Measurements from ENCODE around the gene TSPAN18.

The TSPAN18 gene

GRCh38 chr11:44817207-44817949 lies 90.6 kb downstream of the TSPAN18 start:
- H3K36me3 ChIP-seq (replicated peaks), result no peaks in the 10 kb centered on the region
- no peak overlapping the region for H3K4me3 ChIP-seq
- H3K27me3 ChIP-seq (ENCODE audit: low read depth), result no peaks in the 10 kb centered on the region
- no peaks in the 10 kb centered on the region for H3K9me3 ChIP-seq
- peaks cover 11% of the 10 kb centered on the region for H3K4me1 ChIP-seq
- in situ Hi-C loops (cut with MboI; ENCODE audit: low sequenced_read_pairs), result no loop called here
- DNase-seq (ENCODE audit: low spot score in 2 of 2), result no peak

DNA sequence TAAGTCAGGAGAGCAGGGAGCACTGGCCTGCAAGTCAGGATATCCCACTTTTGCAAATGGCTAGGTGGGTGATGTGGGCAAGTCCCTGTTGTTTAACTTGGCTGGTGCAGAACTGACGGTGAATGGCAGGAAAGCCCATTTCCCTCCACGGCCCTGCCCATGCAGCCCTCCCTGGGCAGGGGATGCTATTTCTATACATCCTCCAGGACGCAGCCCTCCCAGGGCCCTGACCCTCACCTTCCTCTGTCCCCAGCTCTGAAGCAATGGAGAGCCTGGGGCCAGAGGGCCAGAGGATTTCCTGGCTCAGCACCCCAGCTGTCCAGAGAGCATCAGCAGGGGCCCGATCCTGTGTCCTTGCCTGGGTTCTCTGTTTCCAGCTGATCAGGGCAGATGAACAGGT lies 91.3 kb downstream of the TSPAN18 start:
- Histone ChIP-seq H3K4me3 (no peak overlapping the region), H3K4me1 (peaks cover 11% of the 10 kb centered on the region), H3K36me3 (replicated peaks) (no peaks in the 10 kb centered on the region), H3K27me3 (ENCODE audit: low read depth) (no peaks in the 10 kb centered on the region), H3K9me3 (0 out of 2 replicates have a peak, but pooled peaks cover 2% of the 10 kb centered on the region)
- DNase-seq (ENCODE audit: low spot score in 2 of 2), result no peak
- in situ Hi-C loops (cut with MboI; ENCODE audit: low sequenced_read_pairs), result no loop called here

DNA sequence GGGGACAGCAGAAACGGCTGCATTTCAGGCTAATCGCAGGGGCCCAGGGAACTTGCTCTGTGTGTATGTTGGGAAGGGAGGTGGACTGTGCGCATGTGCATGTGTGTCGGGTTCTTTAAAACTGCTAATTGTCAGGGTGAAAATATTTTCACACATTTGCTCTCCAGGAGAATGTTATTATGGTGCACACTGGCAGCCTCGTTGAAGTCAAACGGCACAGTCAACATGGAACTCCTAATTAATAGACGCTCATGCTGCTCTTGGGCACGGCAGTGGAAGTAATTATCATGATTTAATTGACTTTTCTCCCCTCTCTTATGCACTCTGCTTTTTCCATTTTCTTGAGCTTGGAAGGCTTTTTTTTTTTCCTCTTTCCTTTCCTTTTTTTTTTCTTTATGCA lies 92.6 kb downstream of the TSPAN18 start:
- H3K9me3 ChIP-seq, result peaks cover 4% of the 10 kb centered on the region; the same call in 1 of the 2 replicates
- H3K36me3 ChIP-seq (replicated peaks), result no peaks in the 10 kb centered on the region
- H3K27me3 ChIP-seq (ENCODE audit: low read depth), result no peaks in the 10 kb centered on the region
- peaks cover 3% of the 10 kb centered on the region; the same call in 1 of the 2 replicates for H3K4me1 ChIP-seq
- no peak for DNase-seq (ENCODE audit: low spot score in 2 of 2)
- in situ Hi-C loops (cut with MboI; ENCODE audit: low sequenced_read_pairs), result no loop called here
- no peak overlapping the region for H3K4me3 ChIP-seq

DNA sequence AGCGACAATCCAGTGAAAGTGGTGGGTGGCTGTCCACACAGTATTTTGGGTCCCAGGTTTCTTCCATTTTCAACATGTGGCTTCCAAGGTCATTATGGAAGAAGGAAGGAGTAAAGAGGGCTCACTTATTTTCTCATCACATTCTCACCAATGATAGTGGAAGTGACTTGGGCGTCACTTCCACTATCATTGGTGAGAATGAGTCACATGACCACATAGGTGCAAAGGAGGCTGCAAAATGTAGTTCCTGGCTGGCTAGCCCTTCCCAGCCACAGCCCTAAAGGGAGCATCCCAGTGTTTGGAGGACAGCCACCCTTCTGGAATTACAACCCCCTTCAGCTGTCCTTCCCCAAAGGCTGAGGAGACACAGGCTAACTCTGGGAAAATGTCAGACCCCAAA lies 95.6 kb downstream of the TSPAN18 start:
- no peak for DNase-seq (ENCODE audit: low spot score in 2 of 2)
- in situ Hi-C loops (cut with MboI; ENCODE audit: low sequenced_read_pairs), result no loop called here
- no peaks in the 10 kb centered on the region for H3K36me3 ChIP-seq (replicated peaks)
- H3K27me3 ChIP-seq (ENCODE audit: low read depth), result no peaks in the 10 kb centered on the region
- no peak overlapping the region for H3K4me3 ChIP-seq
- peaks cover 4% of the 10 kb centered on the region; the same call in 1 of the 2 replicates for H3K9me3 ChIP-seq
- H3K4me1 ChIP-seq, result peaks cover 3% of the 10 kb centered on the region; the same call in 1 of the 2 replicates

GRCh38 chr11:44823006-44823405 lies 96.2 kb downstream of the TSPAN18 start:
- peak in 1 of 2 experiments; percentile 32 for DNase-seq (ENCODE audit: low spot score in 2 of 2)
- Histone ChIP-seq H3K4me1 (peaks cover 3% of the 10 kb centered on the region; the same call in 1 of the 2 replicates), H3K9me3 (peaks cover 4% of the 10 kb centered on the region; the same call in 1 of the 2 replicates), H3K27me3 (ENCODE audit: low read depth) (no peaks in the 10 kb centered on the region), H3K36me3 (replicated peaks) (no peaks in the 10 kb centered on the region), H3K4me3 (no peak overlapping the region)
- in situ Hi-C loops (cut with MboI; ENCODE audit: low sequenced_read_pairs), result no loop called here

DNA sequence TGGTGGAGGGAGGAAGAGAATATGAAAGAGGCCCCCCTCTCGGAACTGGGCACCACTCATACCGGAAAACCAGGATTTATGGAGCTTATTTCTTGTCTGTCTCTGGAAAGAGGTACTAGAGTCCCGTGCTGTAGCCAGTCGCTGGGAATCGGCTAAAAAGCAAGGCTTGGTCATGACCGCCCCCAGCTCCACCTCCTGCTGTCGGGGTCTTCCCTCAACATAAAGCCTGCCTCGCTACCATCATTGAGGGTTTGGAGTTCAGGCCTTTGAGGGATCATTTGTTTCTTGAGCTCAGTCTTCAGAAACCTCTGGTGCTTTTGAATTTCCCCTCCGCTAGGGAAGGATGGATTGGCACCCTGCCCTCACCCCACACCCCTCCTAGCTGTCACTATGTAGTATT lies 97.1 kb downstream of the TSPAN18 start:
- Histone ChIP-seq H3K4me1 (peaks cover 3% of the 10 kb centered on the region; the same call in 1 of the 2 replicates), H3K27me3 (ENCODE audit: low read depth) (no peaks in the 10 kb centered on the region), H3K4me3 (no peak overlapping the region), H3K9me3 (peaks cover 4% of the 10 kb centered on the region; the same call in 1 of the 2 replicates), H3K36me3 (replicated peaks) (no peaks in the 10 kb centered on the region)
- no peak for DNase-seq (ENCODE audit: low spot score in 2 of 2)
- in situ Hi-C loops (cut with MboI; ENCODE audit: low sequenced_read_pairs), result no loop called here

- Histone ChIP-seq H3K9me3 (peaks cover 4% of the 10 kb centered on the region; the same call in 1 of the 2 replicates), H3K36me3 (replicated peaks) (no peaks in the 10 kb centered on the region), H3K27me3 (ENCODE audit: low read depth) (no peaks in the 10 kb centered on the region), H3K4me3 (no peak overlapping the region), H3K4me1 (peaks cover 3% of the 10 kb centered on the region; the same call in 1 of the 2 replicates)
- in situ Hi-C loops (cut with MboI; ENCODE audit: low sequenced_read_pairs), result no loop called here
- DNase-seq (ENCODE audit: low spot score in 2 of 2), result peak in 1 of 2 experiments; percentile 15
Measured at GRCh38 chr11:44824300-44824704, 97.5 kb downstream of the TSPAN18 start.

GRCh38 chr11:44825058-44825785 lies 98.5 kb downstream of the TSPAN18 start:
- H3K4me3 ChIP-seq, result no peak overlapping the region
- no peaks in the 10 kb centered on the region for H3K27me3 ChIP-seq (ENCODE audit: low read depth)
- DNase-seq (ENCODE audit: low spot score in 2 of 2), result no peak
- in situ Hi-C loops (cut with MboI; ENCODE audit: low sequenced_read_pairs), result no loop called here
- H3K4me1 ChIP-seq, result peaks cover 3% of the 10 kb centered on the region; the same call in 1 of the 2 replicates
- no peaks in the 10 kb centered on the region for H3K36me3 ChIP-seq (replicated peaks)
- peaks cover 4% of the 10 kb centered on the region; the same call in 1 of the 2 replicates for H3K9me3 ChIP-seq

DNA sequence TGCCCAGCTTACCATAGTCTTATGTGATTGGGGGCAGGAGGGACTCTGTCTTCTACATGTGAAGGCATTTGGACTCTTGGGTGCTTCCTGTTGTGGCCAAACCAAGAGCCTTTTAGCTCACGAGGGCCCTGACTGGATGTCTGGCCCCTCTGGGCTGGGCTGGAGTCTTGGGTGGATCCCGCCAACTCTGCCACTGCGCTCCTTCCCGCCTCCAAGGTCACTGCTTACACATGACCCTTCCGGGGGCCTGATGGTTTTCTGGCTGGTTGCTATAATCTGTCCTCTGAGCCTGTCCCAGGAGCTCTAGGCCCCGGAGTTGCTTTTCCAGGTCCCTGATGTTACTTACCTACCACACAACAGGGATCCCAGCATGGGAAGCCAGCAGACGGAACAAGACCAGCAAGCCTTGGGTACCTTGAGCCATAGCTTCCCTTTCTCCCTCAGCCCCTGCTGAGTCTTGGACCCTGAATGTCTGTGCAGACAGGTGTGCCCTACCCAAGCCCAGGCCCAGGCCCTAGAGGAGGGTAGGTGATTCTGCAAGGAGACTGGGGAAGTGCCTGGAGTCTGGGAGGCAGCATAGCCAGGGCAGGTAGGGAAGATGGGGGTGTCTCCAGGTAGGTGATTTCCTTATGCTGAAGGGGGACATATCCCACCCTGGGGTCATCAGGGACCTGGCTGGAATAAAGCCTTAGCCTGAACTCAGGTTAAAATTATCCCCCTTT lies 100.3 kb downstream of the TSPAN18 start:
- peaks cover 4% of the 10 kb centered on the region; the same call in 1 of the 2 replicates for H3K9me3 ChIP-seq
- peaks cover 3% of the 10 kb centered on the region; the same call in 1 of the 2 replicates for H3K4me1 ChIP-seq
- no peak for DNase-seq (ENCODE audit: low spot score in 2 of 2)
- no peaks in the 10 kb centered on the region for H3K36me3 ChIP-seq (replicated peaks)
- H3K27me3 ChIP-seq (ENCODE audit: low read depth), result no peaks in the 10 kb centered on the region
- no peak overlapping the region for H3K4me3 ChIP-seq
- in situ Hi-C loops (cut with MboI; ENCODE audit: low sequenced_read_pairs), result no loop called here

- DNase-seq (ENCODE audit: low spot score in 2 of 2), result no peak
- Histone ChIP-seq H3K9me3 (peaks cover under 1% of the 10 kb centered on the region; the same call in 1 of the 2 replicates), H3K4me3 (no peak overlapping the region), H3K36me3 (replicated peaks) (no peaks in the 10 kb centered on the region), H3K4me1 (peaks cover 3% of the 10 kb centered on the region; the same call in 1 of the 2 replicates), H3K27me3 (ENCODE audit: low read depth) (no peaks in the 10 kb centered on the region)
- in situ Hi-C loops (cut with MboI; ENCODE audit: low sequenced_read_pairs), result no loop called here
Measured at GRCh38 chr11:44828296-44828695, 101.5 kb downstream of the TSPAN18 start.

- no peaks in the 10 kb centered on the region for H3K36me3 ChIP-seq (replicated peaks)
- no peak overlapping the region for H3K4me3 ChIP-seq
- DNase-seq (ENCODE audit: low spot score in 2 of 2), result no peak
- in situ Hi-C loops (cut with MboI; ENCODE audit: low sequenced_read_pairs), result no loop called here
- no peaks in the 10 kb centered on the region for H3K27me3 ChIP-seq (ENCODE audit: low read depth)
- H3K4me1 ChIP-seq, result peaks cover 9% of the 10 kb centered on the region
- no peaks in the 10 kb centered on the region for H3K9me3 ChIP-seq
Measured at GRCh38 chr11:44829838-44830237, 103.1 kb downstream of the TSPAN18 start.

DNA sequence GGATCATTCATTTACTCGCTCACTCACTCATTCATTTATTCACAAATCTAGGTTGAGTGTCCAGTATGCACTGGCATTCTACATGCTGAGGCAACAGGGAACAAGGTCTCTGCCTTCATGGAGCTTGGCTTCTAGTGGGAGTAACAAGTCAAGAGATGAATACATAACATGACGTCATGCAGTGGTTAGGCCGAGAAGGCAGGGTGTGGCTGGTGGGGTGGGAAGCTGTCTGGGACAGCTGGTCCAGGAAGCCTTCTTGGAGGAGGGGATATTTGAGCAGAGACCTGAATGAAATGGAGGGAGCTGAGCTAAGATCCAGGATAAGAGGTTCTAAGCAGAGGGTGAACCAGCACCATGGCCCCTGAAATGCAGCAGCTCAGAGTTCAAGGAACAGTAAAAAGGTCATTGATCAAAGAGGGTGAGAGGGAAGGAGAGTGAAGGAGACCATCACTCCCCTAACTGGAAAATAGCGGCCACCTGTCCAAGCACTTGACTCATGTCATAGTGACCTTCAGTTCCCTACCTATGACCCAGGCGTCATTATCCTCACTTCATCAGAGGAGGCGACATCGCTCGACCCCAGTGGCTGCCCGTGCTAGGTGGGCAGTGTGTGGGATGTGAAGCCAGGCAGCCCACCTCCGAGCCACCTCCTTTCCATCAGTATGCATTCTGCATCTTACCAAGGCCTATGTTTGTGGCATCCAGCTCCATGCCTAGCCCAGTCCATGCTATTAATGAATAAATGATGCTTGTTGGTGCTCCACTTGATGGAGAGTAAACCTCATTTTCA lies 105.0 kb downstream of the TSPAN18 start:
- Histone ChIP-seq H3K27me3 (ENCODE audit: low read depth) (no peaks in the 10 kb centered on the region), H3K4me1 (peaks cover 9% of the 10 kb centered on the region), H3K4me3 (no peak overlapping the region), H3K9me3 (no peaks in the 10 kb centered on the region), H3K36me3 (replicated peaks) (no peaks in the 10 kb centered on the region)
- no peak for DNase-seq (ENCODE audit: low spot score in 2 of 2)
- in situ Hi-C loops (cut with MboI; ENCODE audit: low sequenced_read_pairs), result no loop called here

- in situ Hi-C loops (cut with MboI; ENCODE audit: low sequenced_read_pairs), result no loop called here
- Histone ChIP-seq H3K9me3 (no peaks in the 10 kb centered on the region), H3K27me3 (ENCODE audit: low read depth) (no peaks in the 10 kb centered on the region), H3K4me1 (peaks cover 9% of the 10 kb centered on the region), H3K4me3 (no peak overlapping the region), H3K36me3 (replicated peaks) (no peaks in the 10 kb centered on the region)
- no peak for DNase-seq (ENCODE audit: low spot score in 2 of 2)
Measured at GRCh38 chr11:44832452-44832851, 105.7 kb downstream of the TSPAN18 start.
